Ramos (cell line): ENCODE data around the gene PGAM2.
"Not testable (repeated sequence)": the region's sequence is repeated elsewhere in the genome, so short reads cannot be mapped to it uniquely, and the experiment has no call there.

Experiments
- in situ Hi-C: fragments of 300-500 bp; cut with MboI; formaldehyde crosslinking; loops from one replicate; pipeline ENCODE4 v1.14.3; 2022; ENCODE audit warnings: low sequenced_read_pairs; ENCODE audit not compliant: unreplicated experiment

The PGAM2 gene

GRCh38 chr7:44038961-44039558, 26.3 kb downstream of the PGAM2 start:
- in situ Hi-C loops: not testable (repeated sequence)

DNA sequence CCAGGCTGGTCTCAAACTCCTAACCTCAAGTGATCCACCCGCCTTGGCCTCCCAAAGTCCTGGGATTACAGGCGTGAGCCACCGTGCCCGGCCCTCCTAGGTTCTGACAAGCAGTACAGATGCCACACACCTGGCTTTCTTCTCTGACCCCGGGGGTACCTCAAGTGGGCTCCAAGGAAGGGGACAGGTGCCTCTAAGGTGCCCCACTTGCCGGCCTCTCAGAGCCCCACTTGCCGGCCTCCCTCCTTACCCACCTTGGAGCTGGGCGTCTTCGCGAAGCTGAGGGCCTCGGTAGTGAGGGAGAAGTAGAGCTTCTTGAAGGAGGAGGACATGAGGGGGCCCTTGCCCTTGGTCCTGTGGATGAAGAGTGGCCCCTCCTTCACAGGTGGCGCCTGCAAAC, 26.8 kb downstream of the PGAM2 start:
- in situ Hi-C loops: not testable (repeated sequence)

- in situ Hi-C loops: not testable (repeated sequence)
Measured at GRCh38 chr7:44037951-44038350, 27.4 kb downstream of the PGAM2 start.

DNA sequence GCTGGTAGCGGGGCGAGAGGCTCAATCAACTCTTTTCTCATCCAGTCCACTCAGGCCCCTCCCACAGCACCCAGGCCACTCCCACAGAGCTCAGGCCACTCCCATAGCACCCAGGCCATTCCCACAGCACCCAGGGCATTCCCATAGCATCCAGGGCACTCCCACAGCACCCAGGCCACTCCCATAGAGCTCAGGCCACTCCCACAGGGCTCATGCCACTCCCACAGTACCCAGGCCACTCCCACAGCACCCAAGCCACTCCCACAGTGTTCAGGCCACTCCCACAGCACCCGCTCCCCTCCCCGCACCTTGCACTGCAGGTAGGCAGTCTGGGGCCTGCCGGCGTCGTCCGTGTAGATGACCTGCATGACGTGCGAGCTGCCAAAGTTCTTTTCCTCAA, 29.0 kb downstream of the PGAM2 start:
- in situ Hi-C loops: not testable (repeated sequence)

DNA sequence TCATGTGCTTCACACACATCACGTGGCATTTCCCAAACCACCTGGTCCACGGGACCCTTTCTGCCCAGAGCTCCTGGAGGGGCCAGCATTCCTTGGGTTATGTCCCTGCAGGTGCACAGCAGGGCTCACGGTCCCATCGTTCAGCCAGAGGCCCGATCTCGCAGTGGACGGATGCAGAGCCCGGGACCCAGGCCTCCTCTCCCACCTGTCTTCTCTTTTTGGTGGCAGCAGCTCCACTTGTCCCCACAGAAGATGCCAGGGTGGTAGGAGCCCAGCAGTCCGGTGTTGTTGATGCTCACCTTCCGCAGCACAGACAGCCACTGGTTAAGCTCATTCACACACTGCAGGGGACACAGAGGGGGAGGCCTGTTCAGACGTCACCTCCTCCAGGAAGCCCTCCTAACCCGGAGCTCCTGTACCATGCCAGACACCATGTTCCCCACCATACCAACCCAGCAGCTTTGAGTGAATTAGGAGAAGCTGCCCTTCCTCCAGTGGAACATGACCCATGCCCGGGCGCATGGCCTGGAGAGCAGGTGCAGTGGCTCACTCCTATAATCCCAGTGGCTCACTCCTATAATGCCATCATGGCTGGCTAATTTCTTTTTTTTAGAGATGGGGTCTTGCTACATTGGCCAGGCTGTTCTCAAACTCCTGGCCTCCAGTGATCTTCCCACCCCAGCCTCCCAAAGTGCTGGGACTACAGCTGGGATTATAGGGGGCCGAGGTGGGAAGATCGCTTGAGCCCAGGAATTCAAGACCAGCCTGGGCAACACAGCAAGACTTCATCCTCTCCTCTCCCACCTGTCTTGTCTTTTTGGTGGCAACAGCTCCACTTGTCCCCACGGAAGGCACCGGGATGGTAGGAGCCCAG, 31.2 kb downstream of the PGAM2 start:
- in situ Hi-C loops: not testable (repeated sequence)

DNA sequence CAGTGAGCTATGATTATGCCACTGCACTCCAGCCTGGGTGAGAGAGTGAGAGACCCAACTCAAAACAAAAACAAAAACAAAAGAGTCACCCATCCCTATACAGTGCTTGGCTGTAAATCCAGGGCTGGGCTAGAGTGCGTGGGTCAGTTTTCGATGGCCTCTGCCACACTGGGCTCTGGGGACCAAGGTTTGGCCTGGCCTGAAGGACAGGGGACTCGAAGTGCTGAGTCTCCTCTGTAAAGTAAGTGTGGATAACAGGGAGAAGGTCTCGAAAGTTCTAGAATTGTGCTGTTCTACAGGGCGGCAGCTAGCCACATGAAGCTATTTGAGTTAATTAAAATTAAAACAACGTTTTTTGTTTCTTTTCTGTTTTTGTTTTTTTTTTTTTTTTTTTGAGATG, 33.3 kb downstream of the PGAM2 start:
- in situ Hi-C loops: not testable (repeated sequence)

GRCh38 chr7:44031319-44031718, 34.0 kb downstream of the PGAM2 start:
- in situ Hi-C loops: not testable (repeated sequence)

GRCh38 chr7:44030029-44030428, 35.3 kb downstream of the PGAM2 start:
- in situ Hi-C loops: not testable (repeated sequence)

DNA sequence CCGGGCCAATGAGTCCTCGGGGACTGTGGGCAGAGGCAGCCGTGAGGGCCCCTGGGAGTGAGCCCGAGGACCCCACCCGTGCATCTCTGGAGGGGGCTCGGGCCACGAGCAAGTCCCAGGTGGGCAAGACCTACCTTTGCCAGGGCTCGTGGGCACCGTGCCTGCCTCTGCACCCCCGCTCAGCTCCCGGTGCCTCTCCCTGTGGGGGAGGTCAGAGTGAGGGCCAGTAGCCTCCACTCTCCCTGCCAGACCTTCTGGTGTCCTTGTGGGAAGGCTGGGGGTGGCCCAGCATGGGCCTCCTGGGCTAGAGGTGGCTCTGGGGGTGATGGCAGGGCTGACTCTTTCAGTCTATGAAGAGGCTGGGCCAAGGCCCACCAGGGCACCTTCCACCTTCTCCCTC, 35.9 kb downstream of the PGAM2 start:
- in situ Hi-C loops: not testable (repeated sequence)

DNA sequence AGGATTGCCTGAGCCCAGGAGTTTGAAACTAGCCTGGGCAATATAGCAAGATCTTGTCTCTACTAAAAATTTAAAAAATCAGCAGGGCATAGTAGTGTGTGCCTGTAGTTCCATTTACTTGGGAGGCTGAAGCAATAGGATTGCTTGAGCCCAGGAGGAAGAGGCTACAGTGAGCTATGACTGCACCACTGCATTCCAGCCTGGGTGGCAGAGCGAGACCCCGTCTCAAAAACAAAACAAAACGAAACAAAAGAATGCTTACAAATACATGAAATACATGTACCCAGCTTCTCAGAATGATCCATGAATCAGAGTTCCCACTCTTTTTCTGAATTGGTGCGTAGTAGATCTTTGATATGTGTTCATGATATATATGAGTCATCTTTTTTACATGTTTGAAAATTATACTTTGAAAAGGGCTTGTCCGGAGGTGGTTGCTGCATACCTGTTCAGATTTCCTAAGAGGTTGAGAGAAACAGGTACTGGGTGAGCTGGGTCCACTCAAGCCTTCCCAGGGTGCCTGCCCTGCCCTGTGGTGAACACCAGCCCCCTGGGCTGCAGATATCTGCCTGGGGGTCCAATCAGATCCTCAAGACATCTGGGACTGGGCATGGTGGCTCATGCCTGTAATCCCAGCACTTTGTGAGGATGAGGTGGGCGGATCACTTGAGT, 42.4 kb downstream of the PGAM2 start:
- in situ Hi-C loops: not testable (repeated sequence)

DNA sequence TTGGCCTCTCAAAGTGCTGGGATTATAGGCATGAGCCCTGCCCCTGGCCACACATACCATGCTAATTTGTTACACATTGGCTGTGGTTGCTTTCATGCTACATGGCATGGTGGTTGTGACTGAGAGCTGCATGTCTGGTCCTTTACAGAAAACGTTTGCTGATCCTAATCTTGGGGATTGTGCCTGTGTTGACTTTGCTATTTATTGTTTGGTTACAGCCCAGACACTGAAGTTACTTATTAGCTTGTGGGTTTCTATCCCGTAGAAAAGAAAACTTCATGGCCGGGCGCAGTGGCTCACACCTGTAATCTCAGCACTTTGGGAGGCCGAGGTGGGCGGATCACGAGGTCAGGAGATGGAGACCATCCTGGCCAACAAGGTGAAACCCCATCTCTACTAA, 43.3 kb downstream of the PGAM2 start:
- in situ Hi-C loops: not testable (repeated sequence)

- in situ Hi-C loops: not testable (repeated sequence)
Measured at GRCh38 chr7:44019825-44020224, 45.5 kb downstream of the PGAM2 start.

GRCh38 chr7:44018857-44019807, 46.2 kb downstream of the PGAM2 start:
- in situ Hi-C loops: not testable (repeated sequence)

DNA sequence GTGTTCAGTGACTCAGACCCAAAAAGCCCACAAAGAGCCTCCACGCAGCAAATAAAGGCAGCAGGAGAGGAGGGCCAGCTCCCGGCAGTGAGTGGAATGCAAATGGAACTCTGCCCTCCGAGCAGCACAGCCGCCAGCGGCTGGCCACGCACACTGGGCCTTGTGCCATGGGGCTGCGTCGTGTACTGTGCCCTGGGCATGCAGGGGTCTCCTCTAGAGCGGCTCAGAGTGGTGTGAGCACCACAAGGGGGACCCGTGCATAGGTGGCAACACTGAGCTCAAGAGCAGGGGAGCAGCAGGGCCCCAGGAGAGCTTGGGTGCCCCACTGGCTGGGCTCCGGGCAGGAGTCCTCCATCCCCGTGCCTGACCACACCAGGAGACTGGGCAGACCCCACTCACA, 50.3 kb downstream of the PGAM2 start:
- in situ Hi-C loops: not testable (repeated sequence)
